ENCODE results near the gene SPATA46. TPM values are rescaled to one million over a fixed set of nuclear protein-coding genes. Genes with fewer than 3 reads are reported as not detected.

Gene SPATA46
- total RNA-seq, 1 donor from 2014 or later, result not detected

Other genes with a start within 250 kb of the SPATA46 start
- gene C1orf226, start 4.9 kb upstream of the SPATA46 start, total RNA-seq, result 11.8 TPM
- 0.16 TPM for gene SH2D1B, start 35.3 kb upstream of the SPATA46 start, total RNA-seq
- 49.7 TPM for gene UHMK1, start 121.0 kb upstream of the SPATA46 start, total RNA-seq
- gene UAP1, start 184.9 kb upstream of the SPATA46 start, total RNA-seq, result 47.8 TPM

All from ureter (tissue), 1 donor.